Stimulated activated CD8-positive, alpha-beta memory T cell treated with anti-CD3 and anti-CD28 coated beads, Interleukin-7, amount 100 ng/mL, for 1 hour (primary cell): Measurements from ENCODE around the gene CEP120.

Experiments used
- DNase-seq, 2 donors: peaks; one replicate each; pipeline ENCODE4 v3.0.0-alpha.2; 2020; ENCODE audit warnings: low read depth in 2 of 2

CEP120 gene

DNA sequence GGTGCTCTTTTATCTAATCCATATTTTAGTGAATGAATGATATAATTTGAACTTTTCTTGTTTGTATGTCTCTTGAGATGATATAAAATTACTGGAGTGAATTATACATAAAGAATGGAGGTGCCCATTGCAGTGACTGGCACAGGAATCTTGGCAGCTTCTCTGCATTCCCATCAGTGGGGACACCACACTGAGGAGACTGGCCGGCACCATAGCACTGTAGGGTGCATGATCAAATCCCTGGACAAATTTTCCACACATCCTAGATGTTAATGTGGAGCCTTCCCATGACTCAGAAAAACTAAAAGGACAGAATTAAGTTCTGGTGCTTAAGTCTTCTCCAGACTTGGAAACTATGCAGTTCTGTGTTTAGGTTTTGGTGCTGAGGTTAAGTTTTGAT is 124.1 kb downstream of the CEP120 start:
- DNase-seq = no peak

DNA sequence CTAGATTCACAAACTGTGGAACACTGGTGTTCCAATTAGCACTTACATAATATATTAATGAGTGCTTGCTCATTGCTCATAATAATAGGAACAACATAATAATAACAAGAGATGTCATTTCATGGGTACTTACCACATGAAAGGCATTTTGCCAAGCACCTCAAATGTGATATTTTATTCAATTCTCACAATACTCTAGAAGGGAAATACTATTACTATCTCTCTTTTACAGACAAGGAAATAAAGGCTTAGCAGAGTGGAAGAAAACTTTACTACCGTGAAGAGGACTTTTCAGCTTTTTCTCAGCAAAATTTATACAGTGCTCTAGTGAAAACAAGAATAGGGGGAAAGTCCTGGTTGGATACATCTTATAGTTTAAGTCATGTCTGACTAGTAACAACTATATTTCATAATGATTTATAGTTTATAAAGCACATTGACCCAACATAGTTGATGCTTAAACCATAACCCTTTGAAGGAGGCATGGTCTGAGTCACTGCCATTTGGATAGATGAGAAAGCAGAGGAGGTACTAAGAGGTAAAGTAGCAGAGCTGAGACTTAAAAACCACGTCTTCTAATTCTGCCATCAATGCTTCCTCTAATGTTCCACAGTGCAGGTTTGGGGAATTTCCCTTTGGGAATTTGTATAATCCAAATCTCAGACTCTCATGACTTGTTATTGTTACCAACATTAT is 124.7 kb downstream of the CEP120 start:
- no peak for DNase-seq

DNA sequence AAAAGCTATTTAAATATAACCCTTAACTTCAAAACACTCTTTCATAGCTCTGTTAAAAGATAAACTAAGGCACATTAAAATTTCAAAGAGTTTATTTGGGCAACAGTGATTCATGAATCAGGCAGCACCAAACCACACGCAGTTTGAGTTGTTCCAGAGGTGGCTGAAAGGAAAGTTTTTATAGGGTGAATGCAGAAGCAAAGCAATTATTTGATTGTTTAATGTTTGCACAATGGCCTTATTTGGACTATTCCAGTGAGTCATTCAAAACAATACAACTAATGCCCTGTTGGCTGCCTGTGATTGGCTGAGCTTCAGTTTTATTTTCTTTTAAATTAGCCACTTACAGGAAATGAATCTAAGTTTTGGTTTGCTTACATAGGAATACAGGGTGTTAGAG is 125.3 kb downstream of the CEP120 start:
- no peak for DNase-seq

DNA sequence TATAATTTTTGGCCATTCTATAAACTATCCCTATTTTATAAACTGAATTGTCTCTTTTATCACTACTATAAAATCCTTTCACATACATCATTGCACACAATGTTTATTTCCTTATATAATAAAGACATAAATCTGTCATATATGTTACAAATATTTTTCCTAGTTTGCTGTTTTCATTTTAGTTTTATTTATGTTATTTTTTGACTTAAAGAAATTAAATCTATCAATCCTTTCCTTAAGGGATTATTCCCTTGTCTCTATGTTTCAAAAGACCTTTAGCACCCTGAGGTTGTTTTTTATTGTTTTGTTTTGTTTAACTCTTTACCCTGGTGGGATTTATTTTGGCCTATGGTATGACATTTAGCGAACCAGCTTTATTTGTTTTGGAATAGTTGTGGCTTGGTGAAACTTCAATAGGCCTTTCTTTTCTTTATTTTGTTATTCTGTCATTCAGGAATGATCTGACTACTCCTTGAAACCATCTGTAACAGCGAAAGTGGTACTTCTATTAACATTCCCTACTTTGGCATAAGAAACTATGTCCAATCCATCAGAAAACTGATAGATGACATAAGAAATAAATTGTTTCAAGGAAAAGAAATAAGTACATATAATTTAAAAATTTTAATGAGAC is 125.9 kb downstream of the CEP120 start:
- no peak for DNase-seq
